GM21737 (cell line): Measurements from ENCODE around the gene SERPINA4.
"Not testable (repeated sequence)": the region's sequence is repeated elsewhere in the genome, so short reads cannot be mapped to it uniquely, and the experiment has no call there.

Experiments
- ATAC-seq: cut with Tn5 transposase; IDR thresholded peaks from one replicate; pipeline ENCODE4 v1.9.1; 2021; ENCODE audit warnings: mild to moderate bottlenecking, moderate library complexity; ENCODE audit not compliant: unreplicated experiment

SERPINA4 gene

DNA sequence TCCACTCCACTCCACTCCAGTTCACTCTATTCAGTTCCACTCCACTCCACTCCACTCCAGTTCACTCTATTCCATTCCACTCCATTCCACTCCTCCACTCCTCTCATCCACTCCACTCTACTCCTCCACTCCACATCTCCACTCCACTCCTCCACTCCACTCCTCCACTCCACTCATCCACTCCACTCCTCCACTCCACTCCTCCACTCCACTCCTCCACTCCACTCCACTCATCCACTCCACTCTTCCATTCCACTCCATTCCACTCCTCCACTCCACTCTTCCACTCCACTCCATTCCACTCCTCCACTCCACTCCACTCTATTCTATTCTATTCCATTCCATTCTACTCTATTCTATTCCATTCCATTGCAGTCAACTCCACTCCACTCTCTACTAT lies 29.8 kb downstream of the SERPINA4 start:
- no peak for ATAC-seq

GRCh38 chr14:94591871-94592270 lies 30.6 kb downstream of the SERPINA4 start:
- no peak for ATAC-seq

- ATAC-seq, result no peak
Measured at GRCh38 chr14:94592457-94592856, 31.2 kb downstream of the SERPINA4 start.

DNA sequence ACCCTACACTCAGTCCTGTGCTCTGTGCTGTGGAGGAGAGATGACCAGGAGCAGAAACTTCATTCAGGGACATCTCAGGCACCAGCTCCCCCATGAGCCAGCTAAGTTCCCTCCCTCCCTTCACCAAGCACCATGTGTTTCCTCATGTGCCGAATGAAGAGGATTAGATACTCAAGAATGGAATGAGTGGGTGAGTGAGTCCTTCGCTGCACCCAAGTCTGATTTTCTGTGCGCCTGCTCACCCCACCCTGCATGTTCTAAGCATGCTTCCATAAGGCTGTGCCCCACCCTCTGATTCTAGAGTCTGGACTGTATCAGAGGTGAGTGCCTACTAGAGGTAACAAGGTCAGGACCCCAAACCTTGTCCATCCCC lies 32.1 kb downstream of the SERPINA4 start:
- no peak for ATAC-seq

GRCh38 chr14:94593749-94594431 lies 32.6 kb downstream of the SERPINA4 start:
- no peak for ATAC-seq

- ATAC-seq, result no peak
Measured at GRCh38 chr14:94594441-94594840, 33.2 kb downstream of the SERPINA4 start.

GRCh38 chr14:94595912-94596311 lies 34.7 kb downstream of the SERPINA4 start:
- ATAC-seq, result no peak

DNA sequence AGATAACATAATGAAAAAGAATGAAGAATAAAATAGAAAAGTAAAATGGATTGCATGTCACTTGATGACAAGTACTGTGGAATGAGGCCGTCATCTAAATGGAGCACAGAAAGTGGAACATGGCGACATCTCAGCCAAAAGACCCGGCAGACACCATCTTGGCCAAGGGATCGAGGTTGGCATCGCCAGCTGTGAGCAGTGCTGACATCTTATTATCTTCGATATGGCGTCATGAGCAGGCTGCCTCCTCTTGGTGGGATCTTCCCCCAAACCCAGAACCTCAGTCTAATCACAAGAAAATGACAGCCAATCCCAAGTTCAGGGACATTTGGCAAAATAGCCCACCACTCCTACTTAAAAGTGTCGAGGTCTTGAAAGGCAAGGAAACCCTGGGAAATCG lies 35.1 kb downstream of the SERPINA4 start:
- ATAC-seq, result no peak

DNA sequence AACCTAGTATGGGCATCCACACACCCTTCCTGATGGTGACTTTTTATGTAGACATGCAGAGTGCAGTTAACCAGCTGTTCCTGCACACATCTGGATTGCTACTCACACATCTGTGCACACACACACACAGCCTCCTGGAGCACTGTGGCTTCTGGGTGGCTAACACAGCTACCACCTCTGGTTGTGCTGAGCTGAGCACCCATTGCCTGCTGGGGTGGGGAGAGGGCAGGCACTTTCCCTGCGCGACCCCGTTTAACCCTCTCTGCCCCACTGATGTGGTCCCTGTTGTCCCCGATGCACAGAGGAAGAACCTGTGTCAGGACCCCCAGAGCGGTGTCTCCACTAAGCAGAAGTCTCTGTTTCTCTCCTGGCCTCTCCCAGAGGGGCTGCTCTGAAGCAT lies 36.5 kb downstream of the SERPINA4 start:
- no peak for ATAC-seq

DNA sequence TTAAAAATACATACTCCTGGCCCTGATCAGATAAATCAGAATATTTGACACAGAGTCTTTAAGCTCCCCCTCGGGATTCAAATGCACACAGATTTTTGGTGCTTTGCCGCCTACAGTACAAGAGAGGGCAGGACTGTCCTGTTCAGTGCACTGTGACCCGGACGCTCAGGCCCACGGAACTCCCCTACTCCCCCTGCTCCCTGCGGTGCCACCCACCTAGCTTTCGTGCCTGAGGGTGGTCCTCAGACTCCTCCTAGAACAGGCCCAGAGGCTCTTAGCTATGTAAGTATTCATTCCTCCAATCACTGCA lies 37.2 kb downstream of the SERPINA4 start:
- ATAC-seq, result no peak

DNA sequence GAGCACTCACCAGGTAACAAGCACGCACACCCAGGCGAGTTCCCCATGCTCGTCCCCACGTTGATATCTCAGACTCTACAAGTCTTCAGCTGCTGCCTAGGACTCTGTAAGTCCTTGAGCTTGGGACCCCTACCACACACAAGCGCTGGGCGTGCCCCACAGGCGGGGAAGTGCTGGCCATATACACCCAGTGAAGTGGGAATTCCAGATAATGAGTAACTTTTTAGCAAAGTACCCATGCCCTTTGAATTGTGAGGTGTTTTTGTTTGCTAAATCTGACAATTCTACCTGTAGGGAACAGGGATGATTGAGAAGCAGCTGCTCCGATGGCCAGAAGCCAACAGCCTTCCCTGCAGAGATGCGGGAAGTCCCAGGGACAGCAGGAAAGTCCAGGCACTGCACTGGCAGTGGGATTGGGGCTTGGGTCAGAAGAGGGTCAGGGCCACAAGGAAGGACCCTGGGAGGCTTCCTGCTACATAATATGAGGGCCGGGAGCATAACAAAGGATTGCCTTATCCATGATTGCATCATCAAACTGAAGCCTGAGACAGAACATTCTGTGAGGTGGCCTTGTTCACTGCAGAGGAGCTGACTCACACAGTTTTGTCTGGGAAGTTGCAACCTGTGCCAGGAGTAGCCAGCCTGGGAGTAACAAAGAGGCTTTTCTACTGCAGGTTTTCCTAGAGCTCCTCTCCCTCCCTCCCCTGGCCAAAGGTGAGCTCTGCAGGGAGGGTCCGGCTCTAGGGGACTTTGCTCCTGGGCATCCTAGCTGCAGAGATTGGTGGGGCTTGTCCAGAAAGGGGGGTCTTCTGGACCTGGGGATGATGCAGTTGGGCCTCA lies 37.8 kb downstream of the SERPINA4 start:
- no peak for ATAC-seq

- no peak for ATAC-seq
Measured at GRCh38 chr14:94599656-94600004, 38.4 kb downstream of the SERPINA4 start.

- no peak for ATAC-seq
Measured at GRCh38 chr14:94600148-94600545, 38.9 kb downstream of the SERPINA4 start.

DNA sequence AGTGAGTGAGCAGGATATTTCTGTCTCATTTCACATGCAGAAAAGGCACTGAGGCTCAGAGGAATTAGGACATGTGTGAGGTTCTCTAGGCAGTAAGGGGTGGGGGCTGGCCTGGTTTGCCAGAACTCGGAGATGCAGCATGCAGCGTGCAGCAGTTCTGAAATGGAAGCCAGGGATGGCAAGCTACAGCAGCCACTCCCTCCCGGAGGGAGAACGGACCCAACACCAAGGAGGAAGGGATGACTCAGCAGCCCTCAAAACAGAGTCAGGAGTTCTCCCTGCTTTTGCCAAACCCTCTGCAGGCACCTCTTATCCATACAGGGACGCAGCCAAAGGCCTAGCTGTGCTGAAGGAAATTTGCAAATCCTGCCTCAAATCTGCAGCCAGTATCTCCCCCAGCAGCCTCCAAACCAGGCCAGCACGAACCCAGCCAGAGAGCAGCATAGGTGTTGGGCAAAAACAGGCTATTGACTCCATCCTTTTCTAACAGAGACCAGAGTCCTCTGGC lies 40.7 kb downstream of the SERPINA4 start:
- no peak for ATAC-seq

GRCh38 chr14:94602722-94603121 lies 41.5 kb downstream of the SERPINA4 start:
- no peak for ATAC-seq

- ATAC-seq, result no peak
Measured at GRCh38 chr14:94605361-94605760, 44.1 kb downstream of the SERPINA4 start.

GRCh38 chr14:94608966-94609365 lies 47.7 kb downstream of the SERPINA4 start:
- not testable (repeated sequence) for ATAC-seq

DNA sequence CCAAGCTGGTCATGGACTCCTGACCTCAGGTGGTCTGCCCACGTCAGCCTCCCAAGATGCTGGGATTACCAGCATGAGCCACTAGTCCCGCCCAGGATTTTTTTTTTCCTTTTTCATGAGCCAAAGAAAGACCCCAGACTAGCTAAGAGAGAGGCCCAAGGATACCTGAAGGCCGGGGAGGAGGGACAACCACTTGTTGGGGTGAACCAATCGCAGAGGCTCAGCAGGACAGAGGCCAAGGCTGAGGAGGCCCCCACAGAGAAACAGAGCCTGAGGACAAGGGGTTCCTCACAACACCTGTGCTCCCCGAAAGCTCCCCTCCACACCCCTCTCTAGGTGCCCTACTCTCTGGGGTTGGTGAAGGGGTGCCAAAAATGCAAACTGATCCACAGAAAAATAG lies 49.9 kb downstream of the SERPINA4 start:
- no peak for ATAC-seq

DNA sequence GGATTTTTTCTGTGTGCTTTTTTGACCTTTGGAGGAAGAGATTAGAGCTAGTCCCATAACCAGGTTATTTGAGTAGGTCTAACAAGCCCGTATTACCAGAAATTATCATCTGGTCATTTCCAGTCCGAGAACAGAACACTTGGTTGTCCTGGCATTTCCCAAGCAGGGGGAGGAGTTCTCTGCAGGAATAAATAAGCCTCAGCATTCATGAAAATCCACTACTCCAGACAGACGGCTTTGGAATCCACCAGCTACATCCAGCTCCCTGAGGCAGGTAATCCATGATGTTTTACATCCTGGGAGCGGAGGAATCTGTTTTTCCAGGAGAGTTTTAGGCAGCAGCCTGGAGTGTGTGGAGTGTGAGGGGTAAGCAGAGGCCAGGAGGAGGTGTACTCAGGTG lies 50.9 kb downstream of the SERPINA4 start, which contains the start of gene SERPINA3:
TSS of gene SERPINA3 (plus strand) at position 218 of the 400 bp plus-strand sequence. CDS start 2,051 bp downstream, outside the sequence.
- ATAC-seq, result no peak

DNA sequence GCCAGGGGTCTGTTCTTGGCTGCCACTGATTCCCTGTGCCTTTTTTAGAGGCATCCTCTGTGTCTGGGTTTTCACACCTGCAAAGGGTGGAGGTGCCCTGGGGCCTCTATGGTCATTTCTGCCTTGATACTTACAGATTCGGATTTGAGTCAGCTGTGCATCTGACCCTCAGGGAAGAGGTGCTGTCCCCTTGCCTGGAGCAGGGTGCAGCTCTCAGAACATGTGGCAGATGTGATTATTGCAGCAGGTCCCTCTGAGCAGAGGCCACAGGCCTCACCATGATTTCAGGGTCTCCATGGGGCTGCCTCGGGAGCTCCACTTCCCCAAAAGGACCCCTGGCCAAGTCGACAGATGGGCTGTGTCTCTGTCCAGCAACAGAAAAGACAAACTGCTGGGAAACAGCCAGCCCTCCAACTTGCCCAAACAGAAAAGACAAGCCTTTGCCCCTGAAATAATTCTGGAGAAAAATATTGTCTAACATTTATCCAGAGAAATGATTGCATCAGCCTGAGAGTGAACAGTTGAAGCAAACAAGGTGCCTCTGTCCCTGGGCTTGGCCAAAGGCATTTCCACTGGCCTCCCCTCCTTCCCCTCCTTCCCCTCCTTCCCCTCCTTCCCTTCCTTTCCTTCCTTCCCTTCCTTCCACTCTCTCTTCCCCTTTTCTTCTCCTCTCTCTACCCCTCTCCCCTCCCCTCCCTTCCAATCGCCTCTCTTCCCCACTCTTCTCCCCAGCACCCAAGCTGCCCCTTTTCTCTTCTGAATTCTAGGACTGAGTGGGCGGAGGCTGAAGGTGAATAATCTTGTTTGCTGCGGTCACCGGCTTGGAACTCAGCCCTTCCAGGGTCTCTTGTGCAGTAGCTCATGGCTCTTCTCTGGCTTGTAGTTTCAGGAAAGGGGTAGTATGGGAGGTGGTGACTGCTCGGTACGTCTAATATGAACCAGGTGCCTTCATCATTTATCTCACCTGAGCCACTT lies 51.6 kb downstream of the SERPINA4 start:
- ATAC-seq, result no peak
